Measurements from ENCODE around the gene ZNF384. TPM values are rescaled to one million over a fixed set of nuclear protein-coding genes. Genes with fewer than 3 reads are reported as not detected.

Gene ZNF384
- total and polyA plus RNA-seq, 10 of the 15 experiments (the other 5 are each of a cell fraction or from before 2014, with no cell fraction given) = 0.46 to 81.5 (median 30.5) TPM

GRCh38 chr12:6688999-6689882, at the start of gene ZNF384 (continued):
- TF ChIP-seq E2F8 (IDR thresholded peaks at IDR 0.05; ENCODE audit: low read depth, partially characterized antibody) (peak; percentile 99), MEF2A (IDR thresholded peaks at IDR 0.05; ENCODE audit: insufficient read depth, low read depth, low read length) (no peak; the same call in 1 of the 2 replicates), CREM (IDR thresholded peaks at IDR 0.05; ENCODE audit: low read depth) (peak; percentile 99), ATF2 (IDR thresholded peaks at IDR 0.05; ENCODE audit: low read length) (peak; percentile 23; the same call in 1 of the 2 replicates), SRF (IDR thresholded peaks at IDR 0.05; ENCODE audit: low read depth in 2 of 2, low read length in 2 of 2) (peak; percentile 92 to 95), MEF2B (IDR thresholded peaks at IDR 0.05; ENCODE audit: partially characterized antibody, poor library complexity, severe bottlenecking) (peak; percentile 42), EZH2 (IDR thresholded peaks at IDR 0.05; ENCODE audit: borderline replicate concordance, control insufficient read depth, low read depth, low read length) (no peak), ETV6 (conservative IDR thresholded peaks at IDR 0.05 in 1 of 2, IDR thresholded peaks at IDR 0.05 in 1 of 2; ENCODE audit: borderline replicate concordance in 1 of 2, low read depth in 1 of 2) (peak in 1 of 2 experiments; percentile 92; a peak in 3 of 4 replicates), HDAC2 (IDR thresholded peaks at IDR 0.05) (no peak), FOS (IDR thresholded peaks at IDR 0.05; ENCODE audit: borderline replicate concordance, extremely low read depth, insufficient read length) (no peak), CBX5 (IDR thresholded peaks at IDR 0.05; ENCODE audit: low read depth) (no peak), PBX3 (IDR thresholded peaks at IDR 0.05; ENCODE audit: insufficient replicate concordance, low read depth, low read length) (no peak), NBN (IDR thresholded peaks at IDR 0.05) (peak; percentile 99), PAX8 (IDR thresholded peaks at IDR 0.05) (no peak), ATF7 (IDR thresholded peaks at IDR 0.05; ENCODE audit: low read depth) (peak; percentile 92), SMAD5 (IDR thresholded peaks at IDR 0.05; ENCODE audit: low read depth) (peak; percentile 64; the same call in 1 of the 2 replicates), SIN3A (IDR thresholded peaks at IDR 0.05; ENCODE audit: low read depth, low read length) (peak; percentile 78; the same call in 1 of the 2 replicates)
- TF ChIP-seq, protein P1, sequence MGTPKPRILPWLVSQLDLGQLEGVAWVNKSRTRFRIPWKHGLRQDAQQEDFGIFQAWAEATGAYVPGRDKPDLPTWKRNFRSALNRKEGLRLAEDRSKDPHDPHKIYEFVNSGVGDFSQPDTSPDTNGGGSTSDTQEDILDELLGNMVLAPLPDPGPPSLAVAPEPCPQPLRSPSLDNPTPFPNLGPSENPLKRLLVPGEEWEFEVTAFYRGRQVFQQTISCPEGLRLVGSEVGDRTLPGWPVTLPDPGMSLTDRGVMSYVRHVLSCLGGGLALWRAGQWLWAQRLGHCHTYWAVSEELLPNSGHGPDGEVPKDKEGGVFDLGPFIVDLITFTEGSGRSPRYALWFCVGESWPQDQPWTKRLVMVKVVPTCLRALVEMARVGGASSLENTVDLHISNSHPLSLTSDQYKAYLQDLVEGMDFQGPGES (IDR thresholded peaks at IDR 0.05) = no peak
- TF ChIP-seq, protein P2, sequence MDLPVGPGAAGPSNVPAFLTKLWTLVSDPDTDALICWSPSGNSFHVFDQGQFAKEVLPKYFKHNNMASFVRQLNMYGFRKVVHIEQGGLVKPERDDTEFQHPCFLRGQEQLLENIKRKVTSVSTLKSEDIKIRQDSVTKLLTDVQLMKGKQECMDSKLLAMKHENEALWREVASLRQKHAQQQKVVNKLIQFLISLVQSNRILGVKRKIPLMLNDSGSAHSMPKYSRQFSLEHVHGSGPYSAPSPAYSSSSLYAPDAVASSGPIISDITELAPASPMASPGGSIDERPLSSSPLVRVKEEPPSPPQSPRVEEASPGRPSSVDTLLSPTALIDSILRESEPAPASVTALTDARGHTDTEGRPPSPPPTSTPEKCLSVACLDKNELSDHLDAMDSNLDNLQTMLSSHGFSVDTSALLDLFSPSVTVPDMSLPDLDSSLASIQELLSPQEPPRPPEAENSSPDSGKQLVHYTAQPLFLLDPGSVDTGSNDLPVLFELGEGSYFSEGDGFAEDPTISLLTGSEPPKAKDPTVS (IDR thresholded peaks at IDR 0.05; ENCODE audit: low read depth, low read length) = no peak
- TF ChIP-seq, protein P3, sequence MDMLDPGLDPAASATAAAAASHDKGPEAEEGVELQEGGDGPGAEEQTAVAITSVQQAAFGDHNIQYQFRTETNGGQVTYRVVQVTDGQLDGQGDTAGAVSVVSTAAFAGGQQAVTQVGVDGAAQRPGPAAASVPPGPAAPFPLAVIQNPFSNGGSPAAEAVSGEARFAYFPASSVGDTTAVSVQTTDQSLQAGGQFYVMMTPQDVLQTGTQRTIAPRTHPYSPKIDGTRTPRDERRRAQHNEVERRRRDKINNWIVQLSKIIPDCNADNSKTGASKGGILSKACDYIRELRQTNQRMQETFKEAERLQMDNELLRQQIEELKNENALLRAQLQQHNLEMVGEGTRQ (IDR thresholded peaks at IDR 0.05; ENCODE audit: borderline replicate concordance, low read depth, low read length) = no peak
